Motor neuron (in vitro differentiated cells): ENCODE data around the gene MYRF. TPM values are rescaled to one million over a fixed set of nuclear protein-coding genes. Genes with fewer than 3 reads are reported as not detected.
A peak's percentile ranks its signal among the peaks of the same experiment; 100 is the strongest.

Source experiments
- ATAC-seq, 8 experiments: fragments of 200-7000 bp; cut with Tn5 transposase; replicated peaks in 6 of 8; 2 replicates each; pipeline ENCODE4 v1.8.0; 2021; ENCODE audit warnings: mild to moderate bottlenecking in 8 of 8, moderate library complexity in 8 of 8
- H3K27ac ChIP-seq, 2 donors: fragments of 250-450 bp; sonication (Bioruptor Pico); 2 replicates each; pipeline ENCODE4 v1.9.0; 2021; ENCODE audit warnings: antibody characterized with exemption in 2 of 2, mild to moderate bottlenecking in 2 of 2, moderate library complexity in 1 of 2
- H3K4me1 ChIP-seq, 2 donors: fragments of 250-450 bp; sonication (Bioruptor Pico); replicated peaks in 1 of 2; 2 replicates each; pipeline ENCODE4 v1.6.1; 2021; ENCODE audit warnings: antibody characterized with exemption in 2 of 2, mild to moderate bottlenecking in 2 of 2, moderate library complexity in 1 of 2
- H3K4me3 ChIP-seq, 5 donors: fragments of 250-450 bp; sonication (Bioruptor Pico); 2 replicates each; pipeline ENCODE4 v1.9.0; 2021; ENCODE audit warnings: antibody characterized with exemption in 5 of 5, mild to moderate bottlenecking in 5 of 5, moderate library complexity in 4 of 5
- WGBS, 10 experiments: fragments of 450-650 bp; shearing (Covaris generic); methylation state at CpG; one replicate each; pipeline ENCODE4 v1.0.0; 2022; 5-methylcytosine and 5-hydroxymethylcytosine counted together
- in situ Hi-C, 9 experiments: fragments of 400-800 bp; cut with MboI; loops; one replicate each; pipeline ENCODE4 v1.15.0; 2021; ENCODE audit warnings: low sequenced_read_pairs in 9 of 9, low pct_unique_long_range_greater_than_20kb in 2 of 9; ENCODE audit not compliant: unreplicated experiment in 9 of 9
- total RNA-seq, 8 experiments: library from RNA; unstranded; fragments of 300-600 nt; gene quantifications; 2 replicates each; pipeline versions ENCODE4 v1.2.3 to v1.2.4, GENCODE V29; 2022

Gene MYRF
- total RNA-seq, 8 experiments from 2014 or later: 0.92 to 4.0 (median 2.3) TPM

DNA sequence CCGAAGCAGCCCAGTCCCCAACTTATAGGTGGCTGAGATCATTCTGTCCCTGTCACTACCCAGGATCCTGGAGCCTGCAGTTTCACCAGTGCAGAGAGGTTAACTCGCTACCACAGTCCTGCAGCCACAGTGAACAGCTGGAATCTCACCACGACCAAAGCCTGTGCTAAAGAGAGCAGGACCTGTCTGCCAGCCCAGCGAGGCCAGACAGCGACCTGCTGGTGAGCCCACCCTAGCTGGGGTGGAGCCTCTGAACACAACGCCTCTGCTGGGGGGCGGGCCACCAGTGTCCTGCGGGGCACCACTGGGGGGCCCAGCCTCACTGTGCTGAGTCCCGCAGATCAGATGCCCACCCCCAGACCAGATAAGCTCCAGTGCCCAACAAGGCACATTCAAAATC lies 39.0 kb upstream of the MYRF start:
- Histone ChIP-seq H3K4me3 (no peak overlapping the region), H3K27ac (no peak overlapping the region), H3K4me1 (peaks cover 28 to 31% of the 10 kb centered on the region in 2 donors)
- in situ Hi-C loops: no loop called here
- no peak for ATAC-seq
- WGBS, 10 experiments: 50 to 100% (median 73%) methylated on average over 1 to 6 of the region's 9 CpGs; no CpG with 5 or more reads in 4 of the 10 experiments

- Histone ChIP-seq H3K4me3 (no peak overlapping the region), H3K27ac (no peak overlapping the region), H3K4me1 (peaks cover 32 to 35% of the 10 kb centered on the region in 2 donors)
- no peak for ATAC-seq
- in situ Hi-C loops: no loop called here
- 20 to 100% (median 58%) methylated on average over 1 to 4 of the region's 5 CpGs; no CpG with 5 or more reads in 5 of the 10 experiments for WGBS, 10 experiments
Measured at GRCh38 chr11:61713906-61714305, 38.5 kb upstream of the MYRF start.

GRCh38 chr11:61714316-61714715 lies 38.1 kb upstream of the MYRF start:
- WGBS, 10 experiments: 35 to 100% (median 86%) methylated on average over 1 to 4 of the region's 6 CpGs; no CpG with 5 or more reads in 1 of the 10 experiments
- Histone ChIP-seq H3K4me3 (no peak overlapping the region), H3K4me1 (peaks cover 37 to 39% of the 10 kb centered on the region in 2 donors), H3K27ac (no peak overlapping the region)
- in situ Hi-C loops: no loop called here
- ATAC-seq: no peak

DNA sequence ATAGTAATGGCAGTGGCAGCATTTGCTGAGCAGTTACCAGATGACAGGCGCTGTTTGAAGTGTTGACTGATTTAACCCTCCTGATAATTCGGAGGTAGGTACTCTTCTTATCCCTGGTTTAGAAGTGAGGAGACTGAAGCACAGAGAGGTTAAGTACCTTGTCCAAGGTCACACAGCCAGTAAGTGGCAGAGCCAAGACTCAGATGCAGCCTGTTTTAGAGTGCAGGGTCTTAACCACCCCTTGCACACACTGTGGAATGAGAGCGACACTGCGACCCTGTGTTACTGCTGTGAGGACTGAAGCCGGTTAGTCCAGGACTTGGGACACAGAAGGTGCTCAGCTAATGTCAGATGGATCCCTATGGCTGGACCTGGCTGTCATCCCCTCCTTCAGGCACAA lies 37.5 kb upstream of the MYRF start:
- no peak overlapping the region for H3K4me3 ChIP-seq
- in situ Hi-C loops: no loop called here
- ATAC-seq: no peak
- peaks cover 38 to 40% of the 10 kb centered on the region in 2 donors for H3K4me1 ChIP-seq
- no peak overlapping the region for H3K27ac ChIP-seq
- WGBS, 10 experiments: 93 to 100% (median 94%) methylated on average over 1 to 3 of the region's 5 CpGs; no CpG with 5 or more reads in 6 of the 10 experiments

- in situ Hi-C loops: no loop called here
- no peak overlapping the region for H3K27ac ChIP-seq
- WGBS, 10 experiments: 83 to 100% methylated on average over 1 to 2 of the region's 4 CpGs; no CpG with 5 or more reads in 8 of the 10 experiments
- H3K4me1 ChIP-seq: peaks cover 36 to 40% of the 10 kb centered on the region in 2 donors
- H3K4me3 ChIP-seq: no peak overlapping the region
- peak in 2 of 8 experiments; percentile 73 to 77 for ATAC-seq
Measured at GRCh38 chr11:61715867-61716266, 36.6 kb upstream of the MYRF start.

- no peak overlapping the region for H3K4me3 ChIP-seq
- peak in 1 of 8 experiments; percentile 10 for ATAC-seq
- in situ Hi-C loops: no loop called here
- WGBS, 10 experiments: 25 to 88% (median 80%) methylated on average over 1 to 6 of the region's 13 CpGs; no CpG with 5 or more reads in 4 of the 10 experiments
- H3K4me1 ChIP-seq: peaks cover 29 to 33% of the 10 kb centered on the region in 2 donors
- H3K27ac ChIP-seq: no peak overlapping the region
Measured at GRCh38 chr11:61716478-61717285, 35.8 kb upstream of the MYRF start.

GRCh38 chr11:61717286-61718033 lies 35.0 kb upstream of the MYRF start:
- in situ Hi-C loops: no loop called here
- H3K4me3 ChIP-seq: no peak overlapping the region
- ATAC-seq: no peak
- peaks cover 22 to 25% of the 10 kb centered on the region in 2 donors for H3K4me1 ChIP-seq
- no peak overlapping the region for H3K27ac ChIP-seq
- WGBS, 10 experiments: 90 to 100% (median 90%) methylated on average over 1 to 8 of the region's 19 CpGs; no CpG with 5 or more reads in 6 of the 10 experiments

- H3K27ac ChIP-seq: peak overlapping the region; percentile 36 to 48
- peaks cover 21 to 24% of the 10 kb centered on the region in 2 donors for H3K4me1 ChIP-seq
- WGBS, 10 experiments: 0 to 49% (median 10%) methylated on average over 2 to 3 of the region's 9 CpGs; no CpG with 5 or more reads in 7 of the 10 experiments
- in situ Hi-C loops: no loop called here
- ATAC-seq: peak in 7 of 8 experiments; percentile 4 to 63 (median 60)
- peak overlapping the region; percentile 18 to 32 (median 28) for H3K4me3 ChIP-seq
Measured at GRCh38 chr11:61718046-61718531, 34.3 kb upstream of the MYRF start.

GRCh38 chr11:61718621-61719302 lies 33.7 kb upstream of the MYRF start:
- 0 to 40% (median 19%) methylated on average over 1 to 3 of the region's 21 CpGs; no CpG with 5 or more reads in 7 of the 10 experiments for WGBS, 10 experiments
- in situ Hi-C loops: no loop called here
- Histone ChIP-seq H3K4me3 (peak overlapping the region; percentile 18 to 32 (median 28)), H3K4me1 (peaks cover 21% of the 10 kb centered on the region in 2 donors), H3K27ac (peak overlapping the region; percentile 22 to 36)
- peak; percentile 51 to 97 (median 95) for ATAC-seq

DNA sequence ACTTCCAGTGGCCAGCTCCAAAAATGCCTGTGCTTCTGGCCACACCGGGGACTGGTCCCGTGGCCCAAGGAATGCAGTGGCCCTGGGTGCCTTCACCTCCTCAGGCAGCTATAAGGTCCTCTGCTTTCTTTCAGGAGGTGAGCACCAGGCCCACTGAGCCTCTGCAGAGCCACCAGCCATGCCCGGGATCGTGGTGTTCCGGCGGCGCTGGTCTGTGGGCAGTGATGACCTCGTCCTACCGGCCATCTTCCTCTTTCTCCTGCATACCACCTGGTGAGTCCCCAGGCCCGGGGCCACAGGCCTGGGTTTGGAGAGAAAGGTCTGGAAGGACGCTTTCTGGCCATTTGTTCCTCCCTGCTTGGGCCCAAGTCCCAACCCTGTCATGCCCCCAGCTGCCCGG lies 32.5 kb upstream of the MYRF start:
- in situ Hi-C loops: no loop called here
- no peak overlapping the region for H3K4me3 ChIP-seq
- H3K27ac ChIP-seq: no peak overlapping the region
- peaks cover 19 to 24% of the 10 kb centered on the region in 2 donors for H3K4me1 ChIP-seq
- 100% methylated on average over 1 of the region's 12 CpGs; no CpG with 5 or more reads in 8 of the 10 experiments for WGBS, 10 experiments
- ATAC-seq: no peak

GRCh38 chr11:61720597-61720996 lies 31.8 kb upstream of the MYRF start:
- in situ Hi-C loops: no loop called here
- Histone ChIP-seq H3K4me3 (no peak overlapping the region), H3K27ac (no peak overlapping the region), H3K4me1 (peaks cover 19 to 27% of the 10 kb centered on the region in 2 donors)
- 91 to 100% (median 94%) methylated on average over 1 to 13 of the region's 20 CpGs; no CpG with 5 or more reads in 6 of the 10 experiments for WGBS, 10 experiments
- no peak for ATAC-seq

GRCh38 chr11:61724437-61724836 lies 28.0 kb upstream of the MYRF start:
- in situ Hi-C loops: no loop called here
- WGBS, 10 experiments: 66 to 100% (median 93%) methylated on average over 1 to 5 of the region's 9 CpGs; no CpG with 5 or more reads in 6 of the 10 experiments
- Histone ChIP-seq H3K4me1 (peaks cover under 1 to 17% of the 10 kb centered on the region in 2 donors), H3K4me3 (no peak overlapping the region), H3K27ac (no peak overlapping the region)
- ATAC-seq: peak in 2 of 8 experiments; percentile 46 to 53
